Breast epithelium (tissue), 4 donors: ENCODE results near the gene BEAN1. TPM values are rescaled to one million over a fixed set of nuclear protein-coding genes. Genes with fewer than 3 reads are reported as not detected.

Experiments
- DNase-seq, 2 donors: peaks; one replicate each; pipeline ENCODE4 v3.0.0-alpha.2; 2019; ENCODE audit warnings: low spot score in 2 of 2
- H3K27ac ChIP-seq, 2 donors: fragments of 200-600 bp; sonication (generic) in 1 of 2; one replicate each; pipeline ENCODE4 v1.5.1; 2016 to 2019; ENCODE audit warnings: mild to moderate bottlenecking in 1 of 2
- H3K27me3 ChIP-seq, 2 donors: fragments of 200-600 bp; sonication (generic) in 1 of 2; one replicate each; pipeline versions ENCODE4 v1.5.1 to v1.6.0; 2017 to 2019; ENCODE audit warnings: control low read depth in 1 of 2, mild to moderate bottlenecking in 1 of 2
- H3K36me3 ChIP-seq: fragments of 200-600 bp; one replicate; pipeline ENCODE4 v1.5.1; 2019
- H3K4me1 ChIP-seq, 2 donors: fragments of 200-600 bp; sonication (generic); one replicate each; pipeline ENCODE4 v1.5.1; 2016 to 2019; ENCODE audit warnings: control low read depth in 1 of 2
- H3K4me3 ChIP-seq, 3 donors: fragments of 200-600 bp; sonication (generic); 1 replicate in 2 of 3; 2 replicates in 1 of 3; pipeline ENCODE4 v1.5.1; 2016 to 2019; ENCODE audit warnings: mild to moderate bottlenecking in 3 of 3, moderate library complexity in 2 of 3
- H3K9me3 ChIP-seq, 2 donors: fragments of 200-600 bp; sonication (generic) in 1 of 2; one replicate each; pipeline ENCODE4 v1.5.1; 2016 to 2019; ENCODE audit warnings: control low read depth in 1 of 2
- POLR2A ChIP-seq: fragments of 450-650 bp; IDR thresholded peaks from one replicate; pipeline ENCODE4 v1.6.1; 2016; ENCODE audit warnings: antibody characterized with exemption, mild to moderate bottlenecking, moderate library complexity
- POLR2AphosphoS5 ChIP-seq, 3 donors: sonication (generic); formaldehyde crosslinking; IDR thresholded peaks; one replicate each; pipeline ENCODE4 v1.6.1; 2017; ENCODE audit warnings: antibody characterized with exemption in 3 of 3
- intact Hi-C: fragments of 100-400 bp; cut with DNase I; formaldehyde crosslinking; loops from one replicate; pipeline ENCODE4 v1.15.1; 2023; ENCODE audit warnings: low total_unique reads
- total RNA-seq, 3 donors: library from RNA; depleted of rRNA; stranded (reverse); fragments of >200 nt; gene quantifications; one replicate each; pipeline ENCODE4 v1.1.0, GENCODE V29; 2016
- TF ChIP-seq, protein P1 (sequence below), 3 donors: fragments of 450-650 bp; IDR thresholded peaks; one replicate each; pipeline ENCODE4 v1.5.1; 2016 to 2017; ENCODE audit warnings: antibody characterized with exemption in 3 of 3, mild to moderate bottlenecking in 3 of 3, moderate library complexity in 3 of 3

Gene BEAN1
- total RNA-seq, 3 donors from 2014 or later, result 0.16 to 3.5 TPM; not detected in 1

DNA sequence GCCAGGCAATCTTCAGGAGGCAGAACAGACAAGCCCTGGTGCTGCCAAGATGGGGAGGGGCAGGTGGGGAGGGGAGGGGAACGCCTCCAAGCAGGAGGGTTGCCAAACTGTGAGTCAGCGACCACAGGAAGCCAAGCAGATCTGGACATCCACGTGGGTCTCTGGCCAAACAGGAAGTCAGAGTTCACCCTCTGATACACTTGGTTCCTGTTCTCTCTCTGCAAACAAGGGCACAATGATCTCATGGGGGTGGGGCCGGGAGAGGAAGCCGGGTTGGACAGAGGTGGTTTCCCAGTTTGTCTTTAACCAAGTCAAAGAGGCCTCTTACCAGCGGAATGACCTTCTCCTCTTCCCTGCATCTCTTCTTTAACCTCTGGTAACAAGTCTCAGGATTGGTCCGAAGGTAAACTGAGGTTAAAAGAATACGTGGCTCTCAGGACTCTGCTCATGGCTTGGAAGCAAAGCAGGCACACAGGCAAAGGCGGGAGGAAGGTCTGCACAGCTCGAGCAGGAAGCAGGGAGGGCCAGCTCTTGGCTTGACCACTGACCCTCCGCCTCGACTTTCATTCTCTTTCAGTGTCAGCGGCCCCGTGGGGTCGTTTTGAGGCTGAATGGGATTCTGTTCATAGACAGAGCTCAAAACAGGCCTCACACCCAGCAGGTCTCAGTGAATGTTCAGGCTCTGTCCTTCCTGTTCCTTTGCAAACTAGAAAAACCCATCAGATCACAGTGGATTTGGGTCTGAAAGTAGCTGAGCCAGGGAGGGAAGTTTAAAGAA, 89.9 kb downstream of the BEAN1 start:
- H3K27ac ChIP-seq, result peak overlapping the region; percentile 95 to 99
- no peaks in the 10 kb centered on the region for H3K27me3 ChIP-seq
- H3K4me3 ChIP-seq, result peak overlapping the region; percentile 9 to 51 (median 15)
- TF ChIP-seq, protein P1, sequence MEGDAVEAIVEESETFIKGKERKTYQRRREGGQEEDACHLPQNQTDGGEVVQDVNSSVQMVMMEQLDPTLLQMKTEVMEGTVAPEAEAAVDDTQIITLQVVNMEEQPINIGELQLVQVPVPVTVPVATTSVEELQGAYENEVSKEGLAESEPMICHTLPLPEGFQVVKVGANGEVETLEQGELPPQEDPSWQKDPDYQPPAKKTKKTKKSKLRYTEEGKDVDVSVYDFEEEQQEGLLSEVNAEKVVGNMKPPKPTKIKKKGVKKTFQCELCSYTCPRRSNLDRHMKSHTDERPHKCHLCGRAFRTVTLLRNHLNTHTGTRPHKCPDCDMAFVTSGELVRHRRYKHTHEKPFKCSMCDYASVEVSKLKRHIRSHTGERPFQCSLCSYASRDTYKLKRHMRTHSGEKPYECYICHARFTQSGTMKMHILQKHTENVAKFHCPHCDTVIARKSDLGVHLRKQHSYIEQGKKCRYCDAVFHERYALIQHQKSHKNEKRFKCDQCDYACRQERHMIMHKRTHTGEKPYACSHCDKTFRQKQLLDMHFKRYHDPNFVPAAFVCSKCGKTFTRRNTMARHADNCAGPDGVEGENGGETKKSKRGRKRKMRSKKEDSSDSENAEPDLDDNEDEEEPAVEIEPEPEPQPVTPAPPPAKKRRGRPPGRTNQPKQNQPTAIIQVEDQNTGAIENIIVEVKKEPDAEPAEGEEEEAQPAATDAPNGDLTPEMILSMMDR (IDR thresholded peaks at IDR 0.05), result no peak
- peak; percentile 83 to 97 (median 96) for TF ChIP-seq POLR2AphosphoS5 (IDR thresholded peaks at IDR 0.05)
- H3K36me3 ChIP-seq, result no peaks in the 10 kb centered on the region
- intact Hi-C loops, result no loop called here
- H3K4me1 ChIP-seq, result peaks cover 27 to 43% of the 10 kb centered on the region in 2 donors
- DNase-seq, result peak; percentile 96 to 97
- no peaks in the 10 kb centered on the region for H3K9me3 ChIP-seq

DNA sequence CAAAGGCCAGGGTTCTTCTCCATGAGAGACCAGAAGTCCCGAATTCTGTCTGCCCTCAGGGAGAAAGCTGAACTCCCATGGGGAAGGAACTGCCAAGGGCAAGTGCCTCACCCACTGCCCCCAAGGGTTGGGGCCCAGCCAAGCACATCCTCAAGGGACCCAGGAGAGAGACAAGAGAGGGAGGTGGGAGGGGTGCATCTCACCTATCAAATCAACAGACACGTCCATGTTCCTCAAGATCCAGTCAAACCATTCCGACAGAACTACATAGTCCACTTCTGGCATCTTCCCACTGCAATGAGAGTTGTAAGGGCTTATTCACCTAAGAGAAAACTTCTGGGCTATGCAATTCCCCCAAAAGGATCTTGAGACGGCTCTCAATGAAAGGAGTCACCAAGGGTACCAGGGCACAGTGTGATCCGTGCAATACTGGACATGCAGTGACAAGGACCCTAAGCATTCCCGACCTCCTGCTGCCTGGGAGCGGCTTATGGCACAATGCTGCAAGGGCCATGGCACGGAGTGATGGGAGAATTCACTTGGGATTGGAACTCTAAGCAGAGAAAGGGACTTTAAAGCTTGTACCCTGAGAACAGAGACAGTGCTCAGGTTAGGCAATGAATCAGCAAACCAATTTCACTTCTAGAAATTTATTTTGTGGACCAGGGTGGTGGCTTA, 90.6 kb downstream of the BEAN1 start:
- no peak for TF ChIP-seq POLR2A
- TF ChIP-seq POLR2AphosphoS5 (IDR thresholded peaks at IDR 0.05), result no peak
- TF ChIP-seq, protein P1 (IDR thresholded peaks at IDR 0.05), result no peak
- intact Hi-C loops, result no loop called here
- peaks cover 22 to 36% of the 10 kb centered on the region in 2 donors for H3K4me1 ChIP-seq
- H3K27me3 ChIP-seq, result no peaks in the 10 kb centered on the region
- no peaks in the 10 kb centered on the region for H3K9me3 ChIP-seq
- DNase-seq, result no peak
- H3K4me3 ChIP-seq, result peak overlapping the region in 1 of 3 donors; percentile 51
- H3K27ac ChIP-seq, result peak overlapping the region; percentile 95 to 99
- no peaks in the 10 kb centered on the region for H3K36me3 ChIP-seq

DNA sequence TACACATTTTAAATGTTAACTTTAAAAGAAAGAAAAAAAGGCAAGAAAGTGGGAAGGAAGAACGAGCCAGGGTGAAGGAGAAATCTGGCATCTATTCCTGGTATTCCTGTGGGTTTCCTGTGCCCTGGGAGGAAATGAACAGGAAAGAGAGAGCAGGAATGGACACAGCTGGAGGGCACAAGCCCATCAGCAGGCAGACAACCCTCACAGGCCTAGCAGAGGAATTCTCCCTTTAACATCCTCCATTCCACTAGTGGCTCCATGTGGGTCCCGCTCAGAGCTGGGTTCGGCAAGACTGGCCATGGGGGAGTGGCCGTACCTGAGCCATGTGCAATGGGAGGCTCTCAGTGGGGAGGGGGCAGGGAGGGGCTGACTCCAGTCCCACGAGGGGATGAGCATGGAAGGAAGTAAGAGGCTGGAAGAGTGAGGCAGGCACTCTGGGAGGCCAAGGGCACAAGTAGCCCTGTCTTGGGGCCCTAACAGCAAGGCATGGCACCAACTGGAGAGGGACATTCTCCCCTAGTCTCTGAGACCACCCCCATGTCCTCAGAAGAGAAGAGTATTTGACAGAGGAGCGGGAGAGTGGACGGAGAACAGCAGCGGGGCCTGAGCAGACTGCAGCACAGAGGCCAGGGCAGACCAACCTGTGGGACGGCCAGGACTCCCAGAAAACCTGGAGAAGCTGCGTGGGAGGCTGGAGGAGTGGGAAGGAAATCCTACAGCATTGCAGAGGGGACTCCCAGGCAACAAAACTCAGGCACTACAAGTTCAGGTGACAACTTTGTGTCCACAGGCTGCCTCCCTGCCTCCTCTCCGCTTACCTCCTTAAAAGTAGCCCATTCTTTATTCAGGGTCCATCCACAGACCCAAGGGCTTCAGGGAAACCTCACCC, 92.6 kb downstream of the BEAN1 start:
- intact Hi-C loops, result no loop called here
- Histone ChIP-seq H3K27ac (peak overlapping the region; percentile 76 to 80), H3K27me3 (no peaks in the 10 kb centered on the region), H3K36me3 (no peaks in the 10 kb centered on the region), H3K9me3 (no peaks in the 10 kb centered on the region), H3K4me1 (peaks cover 20 to 30% of the 10 kb centered on the region in 2 donors), H3K4me3 (no peak overlapping the region)
- no peak for DNase-seq
- no peak for TF ChIP-seq POLR2AphosphoS5 (IDR thresholded peaks at IDR 0.05)
- no peak for TF ChIP-seq POLR2A
- TF ChIP-seq, protein P1 (IDR thresholded peaks at IDR 0.05), result no peak

DNA sequence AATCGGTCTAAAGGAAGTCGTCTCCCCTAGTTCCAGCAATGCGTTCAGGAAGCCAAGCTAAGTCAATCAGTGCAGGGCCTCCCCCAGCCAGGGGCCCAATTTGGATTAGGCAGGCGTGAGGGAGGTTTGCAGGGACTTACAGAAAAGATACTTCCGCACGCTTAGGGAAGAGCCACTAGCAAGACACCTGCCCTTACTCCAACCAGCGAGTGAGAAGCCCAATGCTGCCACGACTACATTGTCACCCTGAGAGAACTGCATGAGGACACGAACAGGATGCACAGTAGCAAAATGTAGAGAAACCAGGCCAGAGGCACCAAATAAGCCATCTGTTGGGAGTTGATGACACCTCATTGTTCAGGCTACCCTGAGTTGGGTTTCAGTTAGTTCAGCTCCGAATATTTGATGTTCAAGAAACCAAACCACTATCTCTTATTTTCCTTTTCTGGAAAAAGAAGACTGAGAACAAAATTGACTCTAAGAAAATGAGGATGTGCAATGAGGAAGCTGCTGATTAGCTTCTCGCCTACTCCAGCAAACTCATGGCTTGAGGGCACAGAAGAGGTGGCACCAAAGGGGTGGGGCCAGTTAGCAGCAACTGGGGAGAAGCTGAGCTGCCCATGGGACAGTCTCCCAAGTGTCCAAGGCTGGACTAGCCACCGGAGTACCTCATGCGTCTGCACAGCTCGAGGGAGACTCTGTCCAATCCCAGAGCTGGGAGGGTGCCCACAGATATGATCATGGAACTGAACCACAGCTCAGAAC, 93.5 kb downstream of the BEAN1 start:
- Histone ChIP-seq H3K27me3 (no peaks in the 10 kb centered on the region), H3K9me3 (no peaks in the 10 kb centered on the region), H3K4me1 (peaks cover 20 to 29% of the 10 kb centered on the region in 2 donors), H3K36me3 (no peaks in the 10 kb centered on the region), H3K4me3 (no peak overlapping the region), H3K27ac (peak overlapping the region; percentile 76 to 86)
- no peak for TF ChIP-seq POLR2A
- TF ChIP-seq, protein P1 (IDR thresholded peaks at IDR 0.05), result no peak
- TF ChIP-seq POLR2AphosphoS5 (IDR thresholded peaks at IDR 0.05), result no peak
- DNase-seq, result no peak
- intact Hi-C loops, result no loop called here
